KMS-11 (cell line): ENCODE data around the gene PTGES2.
"Not testable (repeated sequence)": the region's sequence is repeated elsewhere in the genome, so short reads cannot be mapped to it uniquely, and the experiment has no call there.

Experiments
- H2AFZ ChIP-seq: fragments of 200-600 bp; sonication (generic); 2 replicates; pipeline ENCODE4 v1.6.1; 2016; ENCODE audit warnings: antibody characterized with exemption, mixed run types, low read depth
- H3K27ac ChIP-seq: fragments of 200-600 bp; sonication (generic); 2 replicates; pipeline ENCODE4 v1.6.1; 2016; ENCODE audit warnings: mild to moderate bottlenecking, mixed run types
- H3K27me3 ChIP-seq: fragments of 200-600 bp; sonication (generic); 2 replicates; pipeline ENCODE4 v1.6.1; 2017; ENCODE audit warnings: mild to moderate bottlenecking, low read depth, mixed run types, moderate library complexity; ENCODE audit not compliant: insufficient read depth
- H3K36me3 ChIP-seq: fragments of 200-600 bp; sonication (generic); 2 replicates; pipeline ENCODE4 v1.6.1; 2017; ENCODE audit warnings: mild to moderate bottlenecking, mixed run types; ENCODE audit not compliant: insufficient read depth
- H3K4me1 ChIP-seq: fragments of 200-600 bp; sonication (generic); 2 replicates; pipeline ENCODE4 v1.6.1; 2016; ENCODE audit warnings: mild to moderate bottlenecking, low read depth, mixed run types; ENCODE audit not compliant: poor library complexity, severe bottlenecking
- H3K4me2 ChIP-seq: fragments of 200-600 bp; sonication (generic); 2 replicates; pipeline ENCODE4 v1.7.0; 2016; ENCODE audit warnings: mild to moderate bottlenecking, mixed run types
- H3K4me3 ChIP-seq: fragments of 200-600 bp; sonication (generic); IDR thresholded peaks from 2 replicates; pipeline ENCODE4 v1.6.1; 2017; ENCODE audit warnings: low read depth, low read length, mixed read lengths; ENCODE audit not compliant: insufficient read depth
- H3K79me2 ChIP-seq: fragments of 200-600 bp; sonication (generic); 2 replicates; pipeline ENCODE4 v1.6.1; 2016; ENCODE audit warnings: low read depth, mixed run types; ENCODE audit not compliant: insufficient read depth
- H3K9ac ChIP-seq: fragments of 200-600 bp; sonication (generic); 2 replicates; pipeline ENCODE4 v1.6.1; 2016; ENCODE audit warnings: mild to moderate bottlenecking, mixed run types
- H4K20me1 ChIP-seq: fragments of 200-600 bp; sonication (generic); 2 replicates; pipeline ENCODE4 v1.6.1; 2016; ENCODE audit warnings: mild to moderate bottlenecking, mixed run types; ENCODE audit not compliant: insufficient read depth
- CTCF ChIP-seq: fragments of 200-600 bp; sonication (generic); conservative IDR thresholded peaks from 2 replicates; pipeline ENCODE4 v1.6.1; 2017; ENCODE audit warnings: low read depth, mild to moderate bottlenecking, antibody characterized with exemption, low read length, moderate library complexity, mixed read lengths

PTGES2 gene

GRCh38 chr9:128136816-128137793 lies 9.6 kb upstream of the PTGES2 start:
- Histone ChIP-seq H2AFZ (no peak overlapping the region), H4K20me1 (no peaks in the 10 kb centered on the region), H3K36me3 (no peaks in the 10 kb centered on the region), H3K4me2 (no peak overlapping the region), H3K4me3 (no peak overlapping the region), H3K9ac (no peak overlapping the region), H3K27ac (no peak overlapping the region), H3K27me3 (peaks cover 23% of the 10 kb centered on the region), H3K79me2 (no peaks in the 10 kb centered on the region), H3K4me1 (no peaks in the 10 kb centered on the region)
- no peak for TF ChIP-seq CTCF

GRCh38 chr9:128135561-128135960 lies 8.0 kb upstream of the PTGES2 start:
- H4K20me1 ChIP-seq = not testable (repeated sequence)

DNA sequence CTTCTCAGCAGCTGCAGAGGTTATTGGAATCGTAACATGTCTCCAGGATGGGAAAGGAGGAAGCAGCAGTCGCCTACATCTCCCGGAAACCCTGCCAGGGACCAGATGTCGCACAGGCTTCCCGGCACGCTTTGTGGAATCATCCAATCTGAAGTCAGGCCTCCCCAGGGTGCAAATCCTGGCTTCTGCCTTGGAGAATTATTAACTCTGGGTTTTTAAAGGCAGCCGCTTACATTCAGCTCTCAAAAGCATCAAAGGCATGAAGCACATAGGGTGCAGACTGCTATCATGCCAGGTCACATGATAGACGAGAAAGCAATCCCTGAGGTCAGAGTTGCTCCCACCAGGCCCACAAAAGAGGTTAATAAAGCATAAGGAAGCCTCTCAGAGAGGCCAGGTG lies 4.6 kb upstream of the PTGES2 start:
- peaks cover 20% of the 10 kb centered on the region for H3K27me3 ChIP-seq
- H3K9ac ChIP-seq, H3K79me2 ChIP-seq, H3K4me3 ChIP-seq, H3K4me1 ChIP-seq, H3K36me3 ChIP-seq, H2AFZ ChIP-seq, H3K4me2 ChIP-seq, H3K27ac ChIP-seq, H4K20me1 ChIP-seq: not testable (repeated sequence)

More at GRCh38 chr9:128135561-128135960, 8.0 kb upstream of the PTGES2 start:
- not testable (repeated sequence) for H3K4me3 ChIP-seq, H3K27ac ChIP-seq, H3K36me3 ChIP-seq, H3K4me2 ChIP-seq, H2AFZ ChIP-seq, H3K9ac ChIP-seq, H3K4me1 ChIP-seq, H3K79me2 ChIP-seq
- H3K27me3 ChIP-seq = peaks cover 23% of the 10 kb centered on the region

DNA sequence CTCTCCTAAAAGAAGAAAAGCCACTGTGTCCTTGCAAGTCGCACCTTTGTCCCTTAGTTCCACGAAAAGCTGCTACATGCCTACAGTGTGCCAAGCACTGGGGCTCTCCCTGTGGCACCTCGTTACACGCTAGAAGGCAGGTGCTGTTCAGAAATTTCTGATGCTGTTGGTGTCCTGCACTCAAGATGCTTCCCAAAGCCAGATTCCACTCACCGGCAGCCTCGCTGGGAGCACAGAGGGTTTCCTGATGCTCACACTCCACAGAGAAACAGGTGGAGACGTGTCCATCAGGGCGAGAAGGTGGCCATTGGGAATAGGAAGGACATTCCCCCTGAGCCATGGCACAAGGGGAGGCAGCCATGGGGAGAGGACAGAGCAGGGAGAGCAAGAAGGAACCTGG lies 3.8 kb upstream of the PTGES2 start:
- not testable (repeated sequence) for H3K4me2 ChIP-seq, H2AFZ ChIP-seq, H4K20me1 ChIP-seq, H3K4me3 ChIP-seq, H3K9ac ChIP-seq, H3K36me3 ChIP-seq, H3K27ac ChIP-seq, H3K4me1 ChIP-seq
- peaks cover 11% of the 10 kb centered on the region for H3K79me2 ChIP-seq
- H3K27me3 ChIP-seq = peaks cover 20% of the 10 kb centered on the region

GRCh38 chr9:128130651-128131050 lies 3.1 kb upstream of the PTGES2 start:
- peaks cover 17% of the 10 kb centered on the region for H3K4me1 ChIP-seq
- not testable (repeated sequence) for H3K9ac ChIP-seq, H3K4me3 ChIP-seq, H3K36me3 ChIP-seq, H2AFZ ChIP-seq, H3K27ac ChIP-seq, H4K20me1 ChIP-seq, H3K4me2 ChIP-seq
- H3K79me2 ChIP-seq = peaks cover 18% of the 10 kb centered on the region
- peaks cover 20% of the 10 kb centered on the region for H3K27me3 ChIP-seq

DNA sequence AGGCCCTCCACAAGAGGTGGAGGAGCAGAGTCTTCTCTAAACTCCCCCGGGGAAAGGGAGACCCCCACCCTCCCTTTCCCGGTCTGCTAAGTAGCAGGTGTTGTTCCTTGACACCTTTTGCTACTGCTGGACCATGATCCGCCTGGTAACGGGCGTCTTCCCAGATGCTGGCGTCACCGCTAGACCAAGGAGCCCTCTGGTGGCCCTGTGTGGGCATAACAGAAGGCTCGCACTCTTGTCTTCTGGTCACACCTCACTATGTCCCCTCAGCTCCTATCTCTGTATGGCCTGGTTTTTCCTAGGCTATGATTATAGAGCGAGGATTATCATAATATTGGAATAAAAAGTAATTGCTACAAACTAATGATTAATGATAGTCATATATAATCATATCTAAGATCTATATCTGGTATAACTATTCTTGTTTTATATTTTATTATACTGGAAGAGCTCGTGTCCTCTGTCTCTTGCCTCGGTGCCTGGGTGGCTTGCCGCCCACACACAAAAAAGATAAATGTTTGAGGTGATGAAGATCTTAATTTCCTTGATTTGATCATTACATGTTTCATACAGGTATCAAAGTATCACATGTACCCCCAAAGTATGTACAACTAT lies 2.6 kb upstream of the PTGES2 start:
- not testable (repeated sequence) for H3K9ac ChIP-seq, H2AFZ ChIP-seq, H3K4me3 ChIP-seq, H3K36me3 ChIP-seq, H3K27ac ChIP-seq, H4K20me1 ChIP-seq, H3K4me2 ChIP-seq
- Histone ChIP-seq H3K27me3 (peaks cover 20% of the 10 kb centered on the region), H3K79me2 (peaks cover 24% of the 10 kb centered on the region), H3K4me1 (peaks cover 18% of the 10 kb centered on the region)
